Neural progenitor cell (in vitro differentiated cells): ENCODE results near the gene CCDC91. TPM values are rescaled to one million over a fixed set of nuclear protein-coding genes. Genes with fewer than 3 reads are reported as not detected.

Experiments
- DNase-seq: peaks from one replicate; pipeline ENCODE4 v3.0.0-alpha.2; 2016; ENCODE audit warnings: low spot score
- H2AFZ ChIP-seq: fragments of 200-600 bp; sonication (generic); replicated peaks from 2 replicates; pipeline ENCODE4 v1.6.1; 2016; ENCODE audit warnings: antibody characterized with exemption
- H3F3A ChIP-seq: fragments of 200-600 bp; sonication (generic); 2 replicates; pipeline ENCODE4 v1.6.1; 2016; ENCODE audit warnings: antibody characterized with exemption, low read depth
- H3K27ac ChIP-seq: fragments of 200-600 bp; sonication (generic); 2 replicates; pipeline ENCODE4 v1.5.1; 2016; ENCODE audit warnings: mild to moderate bottlenecking
- H3K27me3 ChIP-seq: fragments of 200-600 bp; sonication (generic); 2 replicates; pipeline ENCODE4 v1.6.1; 2016; ENCODE audit warnings: mild to moderate bottlenecking, moderate library complexity
- H3K36me3 ChIP-seq: fragments of 200-600 bp; sonication (generic); 2 replicates; pipeline ENCODE4 v1.5.1; 2016
- H3K4me1 ChIP-seq: fragments of 200-600 bp; sonication (generic); 2 replicates; pipeline ENCODE4 v1.6.1; 2016; ENCODE audit warnings: mixed run types
- H3K4me2 ChIP-seq: fragments of 200-600 bp; sonication (generic); 2 replicates; pipeline ENCODE4 v1.6.1; 2016
- H3K4me3 ChIP-seq: fragments of 200-600 bp; sonication (generic); 2 replicates; pipeline ENCODE4 v1.5.1; 2016
- H3K79me2 ChIP-seq: fragments of 200-600 bp; sonication (generic); 2 replicates; pipeline ENCODE4 v1.6.1; 2016; ENCODE audit warnings: low read depth
- H3K9ac ChIP-seq: fragments of 200-600 bp; sonication (generic); 2 replicates; pipeline ENCODE4 v1.6.1; 2016
- H3K9me3 ChIP-seq: fragments of 200-600 bp; sonication (generic); 2 replicates; pipeline ENCODE4 v1.5.1; 2016; ENCODE audit warnings: low read depth
- H4K20me1 ChIP-seq: fragments of 200-600 bp; sonication (generic); 2 replicates; pipeline ENCODE4 v1.6.1; 2016; ENCODE audit warnings: low read depth
- H3K27ac Mint-ChIP-seq: 3 replicates; pipeline ENCODE4 v1.8.0; 2021; ENCODE audit warnings: mixed read lengths
- H3K27me3 Mint-ChIP-seq: 2 replicates; pipeline ENCODE4 v1.8.0; 2022; ENCODE audit warnings: low read depth, mild to moderate bottlenecking, inconsistent platforms, moderate library complexity, mixed read lengths; ENCODE audit not compliant: insufficient read depth
- H3K36me3 Mint-ChIP-seq: 3 replicates; pipeline ENCODE4 v1.8.0; 2021; ENCODE audit warnings: mixed read lengths
- H3K4me1 Mint-ChIP-seq: 3 replicates; pipeline ENCODE4 v1.8.0; 2021; ENCODE audit warnings: mixed read lengths
- H3K4me3 Mint-ChIP-seq: 3 replicates; pipeline ENCODE4 v1.8.0; 2021; ENCODE audit warnings: mild to moderate bottlenecking, moderate library complexity, mixed read lengths
- H3K9me3 Mint-ChIP-seq: 3 replicates; pipeline ENCODE4 v1.8.0; 2020; ENCODE audit warnings: mixed read lengths
- EZH2 ChIP-seq: fragments of 200-600 bp; sonication (generic); IDR thresholded peaks from 2 replicates; pipeline ENCODE4 v1.6.1; 2017; ENCODE audit warnings: antibody characterized with exemption, mild to moderate bottlenecking, moderate library complexity
- EZH2phosphoT487 ChIP-seq: fragments of 200-600 bp; sonication (generic); IDR thresholded peaks from 2 replicates; pipeline ENCODE4 v1.6.1; 2017; ENCODE audit warnings: antibody characterized with exemption
- total RNA-seq: library from RNA; depleted of rRNA; stranded (reverse); fragments of >200 nt; gene quantifications from 2 replicates; pipeline ENCODE4 v1.2.3, GENCODE V29; 2015; ENCODE audit warnings: low replicate concordance
- TF ChIP-seq, protein P1 (sequence below): fragments of 200-600 bp; sonication (generic); IDR thresholded peaks from 2 replicates; pipeline ENCODE4 v1.5.1; 2017; ENCODE audit warnings: antibody characterized with exemption, mild to moderate bottlenecking

CCDC91 gene
- total RNA-seq, 1 donor from 2014 or later: 35.8 TPM

DNA sequence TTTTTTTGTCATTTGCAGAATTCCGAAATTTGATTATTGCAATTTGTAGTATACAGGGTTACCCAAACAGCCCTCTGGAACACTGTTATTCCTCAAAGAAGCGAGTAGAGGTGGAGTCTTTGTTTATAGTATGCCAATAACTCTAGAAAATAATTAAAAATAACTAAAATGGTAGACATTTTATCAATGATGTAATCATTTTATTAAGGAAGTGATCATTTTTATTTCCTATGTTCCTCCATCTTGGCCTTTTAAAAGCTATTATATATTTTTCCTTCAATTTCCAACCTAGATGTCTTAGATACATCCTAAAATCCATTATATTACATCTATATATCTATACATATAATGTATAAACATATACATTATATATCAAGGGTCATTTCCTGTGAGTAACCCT lies 106.0 kb downstream of the CCDC91 start:
- H3K27me3 ChIP-seq: no peaks in the 10 kb centered on the region
- H2AFZ ChIP-seq: no peak overlapping the region
- H3K9me3 Mint-ChIP-seq: no peaks in the 10 kb centered on the region
- no peak for DNase-seq
- H4K20me1 ChIP-seq: no peaks in the 10 kb centered on the region
- H3F3A ChIP-seq: no peaks in the 10 kb centered on the region
- H3K36me3 Mint-ChIP-seq: peaks cover 4% of the 10 kb centered on the region
- no peaks in the 10 kb centered on the region for H3K4me1 Mint-ChIP-seq
- peaks cover 9% of the 10 kb centered on the region for H3K4me1 ChIP-seq
- no peaks in the 10 kb centered on the region for H3K36me3 ChIP-seq
- H3K79me2 ChIP-seq: peaks cover under 1% of the 10 kb centered on the region
- H3K9me3 ChIP-seq: no peaks in the 10 kb centered on the region
- no peak overlapping the region for H3K9ac ChIP-seq
- H3K4me2 ChIP-seq: no peak overlapping the region
- no peak overlapping the region for H3K27ac Mint-ChIP-seq
- H3K4me3 Mint-ChIP-seq: no peak overlapping the region
- no peaks in the 10 kb centered on the region for H3K27me3 Mint-ChIP-seq
- H3K27ac ChIP-seq: no peak overlapping the region
- TF ChIP-seq, protein P1, sequence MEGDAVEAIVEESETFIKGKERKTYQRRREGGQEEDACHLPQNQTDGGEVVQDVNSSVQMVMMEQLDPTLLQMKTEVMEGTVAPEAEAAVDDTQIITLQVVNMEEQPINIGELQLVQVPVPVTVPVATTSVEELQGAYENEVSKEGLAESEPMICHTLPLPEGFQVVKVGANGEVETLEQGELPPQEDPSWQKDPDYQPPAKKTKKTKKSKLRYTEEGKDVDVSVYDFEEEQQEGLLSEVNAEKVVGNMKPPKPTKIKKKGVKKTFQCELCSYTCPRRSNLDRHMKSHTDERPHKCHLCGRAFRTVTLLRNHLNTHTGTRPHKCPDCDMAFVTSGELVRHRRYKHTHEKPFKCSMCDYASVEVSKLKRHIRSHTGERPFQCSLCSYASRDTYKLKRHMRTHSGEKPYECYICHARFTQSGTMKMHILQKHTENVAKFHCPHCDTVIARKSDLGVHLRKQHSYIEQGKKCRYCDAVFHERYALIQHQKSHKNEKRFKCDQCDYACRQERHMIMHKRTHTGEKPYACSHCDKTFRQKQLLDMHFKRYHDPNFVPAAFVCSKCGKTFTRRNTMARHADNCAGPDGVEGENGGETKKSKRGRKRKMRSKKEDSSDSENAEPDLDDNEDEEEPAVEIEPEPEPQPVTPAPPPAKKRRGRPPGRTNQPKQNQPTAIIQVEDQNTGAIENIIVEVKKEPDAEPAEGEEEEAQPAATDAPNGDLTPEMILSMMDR: no peak
- TF ChIP-seq EZH2phosphoT487 (no peak), EZH2 (no peak)
- H3K4me3 ChIP-seq: no peak overlapping the region

DNA sequence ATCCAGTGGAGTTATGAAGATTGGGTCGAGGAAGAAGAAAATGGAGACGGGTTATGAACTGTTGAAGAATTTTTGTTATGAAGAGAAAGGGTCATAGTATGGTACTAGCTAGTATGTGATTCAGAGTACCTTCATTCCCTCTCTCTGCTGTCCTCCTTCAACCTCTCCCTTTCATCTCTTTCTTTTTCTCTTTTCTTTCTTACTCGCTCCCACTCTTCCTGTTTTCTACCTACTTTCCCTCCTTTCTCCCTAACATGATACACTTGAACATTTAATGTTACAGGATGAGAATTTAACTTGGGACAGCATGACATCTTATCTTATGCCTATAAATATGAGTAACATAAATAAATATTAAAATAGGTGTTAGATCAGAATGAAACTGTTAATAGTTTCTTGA lies 112.9 kb downstream of the CCDC91 start:
- DNase-seq: no peak
- no peaks in the 10 kb centered on the region for H3K9me3 Mint-ChIP-seq
- H3K27ac Mint-ChIP-seq: no peak overlapping the region
- Histone ChIP-seq H3K27me3 (no peaks in the 10 kb centered on the region), H3K4me1 (peaks cover 2% of the 10 kb centered on the region), H3K79me2 (no peaks in the 10 kb centered on the region), H3K27ac (no peak overlapping the region), H3K9me3 (no peaks in the 10 kb centered on the region), H4K20me1 (no peaks in the 10 kb centered on the region), H3F3A (no peaks in the 10 kb centered on the region), H3K36me3 (no peaks in the 10 kb centered on the region), H3K4me2 (no peak overlapping the region), H2AFZ (no peak overlapping the region), H3K9ac (no peak overlapping the region), H3K4me3 (no peak overlapping the region)
- H3K36me3 Mint-ChIP-seq: no peaks in the 10 kb centered on the region
- H3K4me3 Mint-ChIP-seq: no peak overlapping the region
- TF ChIP-seq EZH2: no peak
- no peak for TF ChIP-seq EZH2phosphoT487
- TF ChIP-seq, protein P1: no peak
- no peaks in the 10 kb centered on the region for H3K4me1 Mint-ChIP-seq
- H3K27me3 Mint-ChIP-seq: no peaks in the 10 kb centered on the region

DNA sequence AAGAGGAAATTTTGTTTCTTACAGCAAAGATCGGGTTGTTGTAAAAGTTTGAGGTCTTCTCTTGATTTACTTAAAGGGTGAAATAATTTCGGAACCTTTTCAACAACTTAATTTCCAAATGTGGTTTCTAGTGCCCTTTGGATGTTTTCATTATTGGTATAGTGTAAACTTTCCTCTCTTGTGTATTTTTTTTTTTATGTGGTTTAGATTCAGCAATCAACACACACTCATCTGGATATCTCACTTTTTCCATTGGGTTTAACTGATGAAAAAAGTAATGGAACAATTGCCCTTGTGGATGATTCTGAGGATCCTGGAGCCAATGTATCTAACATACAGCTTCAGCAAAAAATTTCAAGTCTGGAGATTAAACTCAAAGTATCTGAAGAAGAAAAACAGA lies 116.3 kb downstream of the CCDC91 start:
- no peak overlapping the region for H3K27ac Mint-ChIP-seq
- peaks cover 6% of the 10 kb centered on the region for H3K4me1 ChIP-seq
- no peaks in the 10 kb centered on the region for H3K79me2 ChIP-seq
- no peaks in the 10 kb centered on the region for H3K9me3 ChIP-seq
- H3K4me3 ChIP-seq: no peak overlapping the region
- H4K20me1 ChIP-seq: no peaks in the 10 kb centered on the region
- no peak overlapping the region for H3K9ac ChIP-seq
- no peak for TF ChIP-seq EZH2phosphoT487
- TF ChIP-seq EZH2: no peak
- TF ChIP-seq, protein P1: no peak
- H3K27me3 ChIP-seq: no peaks in the 10 kb centered on the region
- H3F3A ChIP-seq: peaks cover 5% of the 10 kb centered on the region
- no peaks in the 10 kb centered on the region for H3K27me3 Mint-ChIP-seq
- H3K4me3 Mint-ChIP-seq: no peak overlapping the region
- H3K4me1 Mint-ChIP-seq: no peaks in the 10 kb centered on the region
- no peak overlapping the region for H3K4me2 ChIP-seq
- DNase-seq: no peak
- H3K36me3 ChIP-seq: no peaks in the 10 kb centered on the region
- H2AFZ ChIP-seq: no peak overlapping the region
- no peak overlapping the region for H3K27ac ChIP-seq
- H3K36me3 Mint-ChIP-seq: peaks cover 3% of the 10 kb centered on the region
- no peaks in the 10 kb centered on the region for H3K9me3 Mint-ChIP-seq

DNA sequence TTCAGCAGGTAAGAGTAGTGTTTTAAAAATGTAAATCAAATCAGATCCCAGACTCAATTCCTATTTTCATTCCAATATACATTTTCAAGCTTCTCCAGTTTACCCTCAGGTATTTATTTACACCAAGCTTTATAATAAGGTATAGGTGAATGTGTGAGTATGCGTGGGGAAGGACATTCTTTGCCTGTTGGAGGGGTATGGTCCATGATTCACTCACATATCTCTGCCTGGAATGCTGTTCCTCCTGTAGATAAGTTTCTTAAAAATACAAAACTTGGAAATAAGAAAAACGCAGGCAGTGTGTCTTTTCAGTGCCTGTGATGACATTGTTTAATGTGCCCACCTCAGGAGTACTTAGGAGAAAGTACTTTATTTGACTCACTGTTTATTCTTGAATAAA lies 118.6 kb downstream of the CCDC91 start:
- Mint-ChIP-seq H3K4me1 (no peaks in the 10 kb centered on the region), H3K4me3 (no peak overlapping the region), H3K36me3 (peaks cover 3% of the 10 kb centered on the region), H3K9me3 (no peaks in the 10 kb centered on the region), H3K27ac (no peak overlapping the region), H3K27me3 (no peaks in the 10 kb centered on the region)
- Histone ChIP-seq H2AFZ (no peak overlapping the region), H3K9ac (no peak overlapping the region), H3K27ac (no peak overlapping the region), H3K4me1 (peaks cover 13% of the 10 kb centered on the region), H4K20me1 (no peaks in the 10 kb centered on the region), H3K9me3 (no peaks in the 10 kb centered on the region), H3F3A (peaks cover 5% of the 10 kb centered on the region), H3K4me2 (no peak overlapping the region), H3K36me3 (no peaks in the 10 kb centered on the region), H3K4me3 (no peak overlapping the region), H3K27me3 (no peaks in the 10 kb centered on the region), H3K79me2 (no peaks in the 10 kb centered on the region)
- DNase-seq: no peak
- TF ChIP-seq EZH2phosphoT487 (no peak), EZH2 (no peak)
- TF ChIP-seq, protein P1: no peak
